Stimulated activated CD4-positive, alpha-beta T cell treated with anti-CD3 and anti-CD28 coated beads, TNF-alpha, amount 100 ng/mL, for 24 hours (primary cell): Measurements from ENCODE around the gene RDH14.

Source experiments
- DNase-seq, 3 experiments: peaks; one replicate each; pipeline ENCODE4 v3.0.0-alpha.2; 2020; ENCODE audit warnings: low read depth in 3 of 3

Gene RDH14

GRCh38 chr2:18566145-18566769 is 5.8 kb upstream of the RDH14 start:
- no peak for DNase-seq

- no peak for DNase-seq
Observed at GRCh38 chr2:18560797-18561085, 288 bp upstream of the RDH14 start.

- no peak for DNase-seq
Observed at GRCh38 chr2:18559531-18560030, 872 bp downstream of the RDH14 start.

- DNase-seq = no peak
Observed at GRCh38 chr2:18558458-18558857, 2.0 kb downstream of the RDH14 start.

GRCh38 chr2:18557121-18557520 is 3.3 kb downstream of the RDH14 start:
- no peak for DNase-seq

DNA sequence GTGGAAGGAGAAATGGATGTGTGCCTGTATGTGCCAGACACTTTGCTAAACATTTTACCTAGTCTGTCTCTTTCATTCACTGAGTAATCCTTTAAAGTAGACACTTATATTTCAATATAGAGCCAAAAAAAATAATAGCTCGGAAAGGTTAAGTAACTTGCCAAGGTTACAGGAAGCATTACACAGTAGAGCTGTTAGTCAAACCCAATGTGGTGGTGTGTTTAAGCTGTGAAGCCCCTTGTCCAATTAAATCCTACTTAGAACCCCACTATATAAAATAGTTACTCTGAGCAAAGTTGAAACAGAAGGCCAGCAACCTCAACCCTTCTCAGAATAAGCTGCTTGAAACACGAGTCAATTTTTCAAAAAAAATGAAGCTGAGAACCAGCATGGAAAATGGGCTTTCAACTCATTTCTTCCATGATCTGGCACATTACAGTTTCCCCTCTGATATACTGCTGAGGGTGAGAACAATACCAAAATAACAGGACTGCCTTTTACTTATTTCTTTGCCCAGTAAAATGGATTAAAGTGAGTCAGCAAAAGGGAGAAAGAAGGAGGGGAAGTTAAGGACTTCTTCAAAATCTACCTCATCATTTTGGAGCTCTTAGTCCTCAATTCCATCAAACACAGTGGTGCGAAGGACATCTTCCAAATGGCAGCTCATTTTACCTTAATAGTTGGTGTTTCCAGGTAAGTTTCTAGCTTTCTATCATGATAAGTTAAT is 7.9 kb downstream of the RDH14 start:
- DNase-seq = no peak

GRCh38 chr2:18551623-18552022 is 8.8 kb downstream of the RDH14 start:
- no peak for DNase-seq

GRCh38 chr2:18551169-18551568 is 9.3 kb downstream of the RDH14 start:
- DNase-seq = no peak

DNA sequence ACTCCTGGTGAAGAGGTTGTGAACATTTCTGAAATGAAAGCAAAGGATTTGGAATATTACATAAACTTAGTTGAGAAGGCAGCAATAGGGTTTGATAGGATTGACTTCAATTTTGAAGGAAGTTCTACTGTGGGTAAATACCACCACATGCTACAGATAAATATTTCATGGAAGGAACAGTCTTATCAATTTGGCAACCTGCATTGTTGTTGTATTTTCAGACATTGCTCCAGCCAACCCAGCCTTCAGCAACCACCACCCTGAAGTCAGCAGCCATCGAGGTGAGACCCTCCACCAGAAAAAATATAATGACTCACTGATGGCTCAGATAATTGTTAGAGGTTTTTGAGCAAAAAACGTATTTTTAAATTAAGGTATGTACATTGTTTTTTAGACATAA is 10.0 kb downstream of the RDH14 start:
- DNase-seq = no peak

DNA sequence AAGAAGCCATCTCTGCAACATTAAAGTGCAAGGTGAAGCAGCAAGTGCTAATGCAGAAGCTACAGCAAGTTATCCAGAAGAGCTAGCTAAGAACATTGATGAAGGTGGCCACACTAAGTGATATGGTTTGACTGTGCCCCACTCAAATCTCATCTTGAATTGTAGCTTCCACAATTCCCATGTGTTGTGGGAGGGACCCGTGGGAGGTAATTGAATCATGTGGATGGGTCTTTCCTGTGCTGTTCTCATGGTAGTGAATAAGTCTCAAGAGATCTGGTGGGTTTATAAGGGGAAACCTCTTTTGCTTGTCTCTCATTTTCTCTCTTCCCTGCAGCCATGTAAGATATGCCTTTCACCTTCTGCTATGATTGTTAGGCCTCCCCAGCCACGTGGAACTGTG is 11.4 kb downstream of the RDH14 start:
- DNase-seq = no peak

DNA sequence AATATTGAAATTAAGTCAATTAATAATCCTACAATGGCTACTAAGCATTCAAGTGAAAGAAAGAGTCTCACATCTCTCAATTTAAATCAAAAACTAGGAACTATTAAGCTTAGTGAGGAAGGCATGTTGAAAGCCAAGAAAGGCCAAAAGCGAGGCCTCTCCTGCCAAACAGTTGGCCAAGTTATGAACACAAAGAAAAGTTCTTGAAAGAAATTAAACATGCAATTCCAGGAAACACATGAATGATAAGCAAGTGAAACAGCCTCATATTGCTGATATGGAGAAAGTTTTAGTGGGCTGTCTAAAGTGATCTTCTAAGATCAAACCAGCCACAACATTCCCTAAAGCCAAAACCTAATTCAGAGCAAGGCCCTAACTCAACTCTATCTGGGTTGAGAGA is 11.8 kb downstream of the RDH14 start:
- DNase-seq = no peak

GRCh38 chr2:18546567-18546966 is 13.9 kb downstream of the RDH14 start:
- DNase-seq = no peak

DNA sequence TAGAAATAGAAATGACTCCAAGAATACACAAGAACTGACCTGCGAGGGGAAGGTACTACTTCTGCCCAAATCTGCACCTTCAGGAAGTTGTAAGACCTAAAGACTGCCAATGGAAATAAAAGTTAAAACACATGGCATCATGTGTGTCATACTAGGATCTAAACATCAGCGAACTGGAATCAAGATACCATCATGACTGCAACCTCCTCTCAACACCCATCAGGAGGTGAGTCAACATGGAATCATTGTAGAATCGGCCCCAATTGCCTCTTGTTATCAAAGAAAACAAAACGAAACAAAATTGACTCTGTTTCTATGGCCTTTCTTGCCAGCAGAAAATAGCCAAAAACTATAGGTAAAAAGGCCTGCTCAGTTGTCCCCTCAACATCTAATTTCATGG is 15.1 kb downstream of the RDH14 start:
- DNase-seq = no peak

DNA sequence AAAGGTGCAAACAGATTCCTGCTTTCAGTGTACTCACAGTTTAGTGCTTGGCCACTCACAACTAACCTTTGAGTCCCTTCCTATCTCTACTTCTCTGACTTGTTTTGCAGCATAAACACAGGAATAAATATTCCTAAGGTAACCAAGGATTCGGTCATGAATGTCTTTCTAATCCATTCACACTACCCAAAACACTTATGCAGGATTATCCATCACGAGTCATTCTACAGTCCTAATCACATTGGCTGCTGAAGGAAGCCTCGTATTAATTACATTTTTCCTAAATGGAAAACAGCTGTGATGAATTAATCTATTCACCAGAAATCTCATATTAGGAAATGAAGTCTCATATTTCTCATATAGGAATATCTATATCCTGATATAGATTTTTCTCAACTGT is 16.3 kb downstream of the RDH14 start:
- no peak for DNase-seq

GRCh38 chr2:18540872-18541271 is 19.6 kb downstream of the RDH14 start:
- no peak for DNase-seq

DNA sequence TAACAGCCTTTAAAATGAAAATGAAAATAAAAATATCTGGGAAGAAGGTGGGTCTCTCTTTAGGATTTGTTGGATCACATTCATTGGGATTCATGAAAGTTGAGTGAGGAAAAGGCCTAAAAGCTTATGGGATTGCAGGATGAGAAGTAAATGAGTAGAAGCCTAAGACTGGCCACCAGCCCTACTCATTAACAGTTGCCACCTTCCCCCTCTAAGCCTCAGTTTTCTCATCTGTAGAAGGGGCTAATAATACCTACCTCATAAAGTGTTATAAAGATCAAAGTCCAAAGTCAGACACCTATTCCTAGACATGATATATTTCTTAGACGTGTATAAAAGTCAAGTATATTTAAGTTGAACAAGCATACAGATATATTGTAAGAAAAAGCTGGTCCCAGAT is 23.8 kb downstream of the RDH14 start:
- DNase-seq = no peak

- no peak for DNase-seq
Observed at GRCh38 chr2:18536100-18536499, 24.4 kb downstream of the RDH14 start.

DNA sequence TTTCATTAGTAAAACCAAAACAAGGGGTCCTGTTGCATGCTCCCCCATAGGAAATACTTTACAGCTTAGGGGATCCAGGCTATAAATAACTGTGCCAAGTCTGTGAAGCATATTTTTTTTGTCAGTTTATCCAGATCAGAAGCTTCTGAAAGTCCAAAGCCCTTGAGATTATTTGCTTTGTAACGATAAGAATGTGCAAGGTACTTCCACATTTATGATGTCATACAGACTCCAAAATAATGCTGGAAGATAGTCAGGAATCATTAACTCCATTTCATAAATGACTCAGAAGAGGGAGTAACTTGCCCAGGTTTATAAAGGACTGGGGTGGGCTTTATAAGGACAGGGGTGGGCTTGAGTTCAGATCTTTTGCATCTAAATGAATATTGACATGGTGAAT is 29.3 kb downstream of the RDH14 start:
- DNase-seq = no peak

DNA sequence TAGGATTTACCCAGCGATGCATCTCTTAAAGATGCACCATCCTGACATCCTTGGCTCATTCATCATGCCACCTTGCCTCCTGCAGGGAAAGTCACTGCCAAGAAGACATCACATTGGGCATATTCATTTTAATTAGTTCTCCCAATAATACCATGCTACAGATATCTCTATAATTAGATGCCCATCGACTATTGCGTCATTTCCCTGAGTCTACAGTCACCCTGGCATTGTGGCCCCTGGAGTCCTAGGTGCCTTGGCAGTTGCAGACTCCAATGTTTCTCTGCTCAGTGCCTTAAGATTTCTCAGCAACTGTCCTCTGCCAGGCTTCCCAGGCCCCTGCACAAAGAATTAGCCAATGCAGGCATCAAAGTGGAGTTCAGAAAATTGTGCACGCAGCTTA is 32.6 kb downstream of the RDH14 start:
- no peak for DNase-seq

DNA sequence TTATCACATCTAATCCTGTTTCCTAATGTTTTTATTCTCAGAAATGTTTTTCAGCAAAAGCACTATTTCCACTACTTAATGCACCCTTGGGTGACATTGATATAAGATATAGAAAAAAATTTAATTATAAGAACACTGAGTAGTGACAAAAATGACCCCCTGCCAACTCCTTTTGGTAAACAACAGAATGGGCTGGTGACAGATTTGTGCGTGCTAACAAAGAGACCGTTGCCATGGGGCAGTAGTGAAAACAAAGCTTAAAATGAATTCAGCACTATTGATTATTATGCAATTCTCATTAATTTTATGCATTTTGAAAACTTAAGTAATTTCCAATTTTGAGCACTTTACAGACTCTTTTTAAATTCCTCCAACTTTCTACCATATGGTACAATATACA is 33.1 kb downstream of the RDH14 start:
- DNase-seq = no peak

DNA sequence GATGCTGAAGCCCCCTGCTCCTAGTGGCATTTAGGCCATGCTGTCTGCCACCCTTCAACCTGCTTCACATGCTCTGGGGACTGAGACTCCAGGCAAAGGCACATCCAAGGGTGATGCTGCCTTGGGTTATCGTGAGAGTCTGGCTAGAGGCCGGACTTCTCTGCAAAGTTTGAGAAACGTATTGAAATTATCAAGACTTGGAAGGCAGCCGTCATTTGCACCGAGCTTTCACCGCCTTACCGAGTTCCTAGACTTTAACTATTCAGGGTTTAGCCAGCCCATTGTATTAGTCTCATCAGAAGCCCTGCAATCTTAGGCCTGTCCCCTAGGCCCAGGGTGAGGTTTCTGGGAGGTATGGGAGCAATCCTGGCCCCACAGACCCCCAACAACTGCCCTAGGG is 34.0 kb downstream of the RDH14 start:
- DNase-seq = no peak

GRCh38 chr2:18525852-18526251 is 34.6 kb downstream of the RDH14 start:
- no peak for DNase-seq

DNA sequence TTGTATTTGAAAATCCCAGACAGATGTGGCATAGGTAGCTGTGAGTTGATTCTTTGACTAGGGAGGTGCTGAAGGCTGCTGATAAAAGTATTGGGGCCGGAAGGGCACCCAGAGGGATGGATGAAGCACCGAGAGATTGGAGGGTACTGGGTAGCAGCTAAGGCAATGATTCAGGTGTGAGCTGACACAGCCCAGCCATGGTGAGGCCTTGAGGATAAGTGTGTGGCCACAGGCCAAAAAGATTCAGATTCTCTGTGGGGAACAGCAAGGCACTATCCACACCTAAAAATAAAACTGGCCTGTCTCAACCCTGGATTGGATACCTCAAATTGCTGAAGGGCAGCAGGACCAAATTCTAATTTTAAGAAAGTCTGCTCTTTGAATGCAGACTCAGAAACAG is 35.2 kb downstream of the RDH14 start:
- DNase-seq = no peak
